ENCODE results near the gene APBA1. TPM values are rescaled to one million over a fixed set of nuclear protein-coding genes. Genes with fewer than 3 reads are reported as not detected.

Gene APBA1
- polyA plus RNA-seq, 3 donors, result 1.6 TPM; not detected in 2

DNA sequence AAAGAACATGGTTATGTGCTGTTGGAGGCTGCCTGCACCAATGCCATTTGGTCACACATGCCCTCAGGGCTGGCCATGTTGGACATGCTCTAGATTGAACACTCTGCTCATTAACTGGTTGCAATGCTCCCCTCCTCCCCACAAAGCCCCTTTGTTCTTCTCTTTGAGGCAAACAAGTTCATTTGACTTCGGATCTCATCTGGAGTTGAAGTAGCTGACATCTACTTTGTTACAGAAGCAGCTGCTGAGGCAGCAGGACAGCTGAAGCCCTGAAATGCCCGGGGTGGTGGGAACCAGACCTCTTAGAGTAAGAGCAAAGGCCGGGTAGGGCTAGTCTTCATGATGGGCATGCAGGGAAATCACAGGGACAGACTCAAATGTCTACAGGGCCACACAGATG, 123.5 kb downstream of the APBA1 start:
- TF ChIP-seq, protein P1, sequence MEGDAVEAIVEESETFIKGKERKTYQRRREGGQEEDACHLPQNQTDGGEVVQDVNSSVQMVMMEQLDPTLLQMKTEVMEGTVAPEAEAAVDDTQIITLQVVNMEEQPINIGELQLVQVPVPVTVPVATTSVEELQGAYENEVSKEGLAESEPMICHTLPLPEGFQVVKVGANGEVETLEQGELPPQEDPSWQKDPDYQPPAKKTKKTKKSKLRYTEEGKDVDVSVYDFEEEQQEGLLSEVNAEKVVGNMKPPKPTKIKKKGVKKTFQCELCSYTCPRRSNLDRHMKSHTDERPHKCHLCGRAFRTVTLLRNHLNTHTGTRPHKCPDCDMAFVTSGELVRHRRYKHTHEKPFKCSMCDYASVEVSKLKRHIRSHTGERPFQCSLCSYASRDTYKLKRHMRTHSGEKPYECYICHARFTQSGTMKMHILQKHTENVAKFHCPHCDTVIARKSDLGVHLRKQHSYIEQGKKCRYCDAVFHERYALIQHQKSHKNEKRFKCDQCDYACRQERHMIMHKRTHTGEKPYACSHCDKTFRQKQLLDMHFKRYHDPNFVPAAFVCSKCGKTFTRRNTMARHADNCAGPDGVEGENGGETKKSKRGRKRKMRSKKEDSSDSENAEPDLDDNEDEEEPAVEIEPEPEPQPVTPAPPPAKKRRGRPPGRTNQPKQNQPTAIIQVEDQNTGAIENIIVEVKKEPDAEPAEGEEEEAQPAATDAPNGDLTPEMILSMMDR (IDR thresholded peaks at IDR 0.05), result no peak
- 85% methylated on average over 3 of the region's 3 CpGs for WGBS (ENCODE audit: insufficient coverage)
- Histone ChIP-seq H3K4me2 (replicated peaks; ENCODE audit: extremely low read depth, low read length, poor library complexity, severe bottlenecking) (no peak overlapping the region), H3K4me3 (replicated peaks in 1 of 3; ENCODE audit: low read depth in 2 of 3, low read length in 3 of 3) (no peak overlapping the region), H3K79me2 (ENCODE audit: insufficient read depth, low read length) (no peaks in the 10 kb centered on the region), H3K27ac (ENCODE audit: low read depth in 1 of 2, low read length in 2 of 2) (no peak overlapping the region), H4K20me1 (ENCODE audit: insufficient read depth, low read length) (no peaks in the 10 kb centered on the region), H3K9me3 (replicated peaks in 1 of 2; ENCODE audit: control insufficient read depth in 1 of 2, insufficient read depth in 1 of 2, low read length in 2 of 2) (no peaks in the 10 kb centered on the region), H3K36me3 (replicated peaks in 1 of 2; ENCODE audit: control insufficient read depth in 1 of 2, insufficient read depth in 2 of 2, low read length in 2 of 2) (no peaks in the 10 kb centered on the region), H3K27me3 (ENCODE audit: control insufficient read depth in 2 of 2, insufficient read depth in 2 of 2, low read length in 2 of 2) (no peaks in the 10 kb centered on the region), H2AFZ (ENCODE audit: insufficient read depth, low read depth, low read length, poor library complexity, severe bottlenecking) (no peak overlapping the region), H3K4me1 (ENCODE audit: control insufficient read depth in 1 of 2, insufficient read depth in 2 of 2, low read length in 2 of 2) (no peaks in the 10 kb centered on the region), H3K9ac (ENCODE audit: insufficient read depth, low read length, poor library complexity, severe bottlenecking) (no peak overlapping the region)
- Mint-ChIP-seq H3K36me3 (no peaks in the 10 kb centered on the region), H3K27me3 (ENCODE audit: low read depth in 3 of 3) (peaks cover 0 to 2% (median 0%) of the 10 kb centered on the region in 3 donors), H3K9me3 (no peaks in the 10 kb centered on the region), H3K27ac (no peak overlapping the region), H3K4me3 (no peak overlapping the region), H3K4me1 (peaks cover 4% of the 10 kb centered on the region)
- intact Hi-C loops (cut with micrococcal nuclease), result no loop called here
- DNase-seq, result no peak

DNA sequence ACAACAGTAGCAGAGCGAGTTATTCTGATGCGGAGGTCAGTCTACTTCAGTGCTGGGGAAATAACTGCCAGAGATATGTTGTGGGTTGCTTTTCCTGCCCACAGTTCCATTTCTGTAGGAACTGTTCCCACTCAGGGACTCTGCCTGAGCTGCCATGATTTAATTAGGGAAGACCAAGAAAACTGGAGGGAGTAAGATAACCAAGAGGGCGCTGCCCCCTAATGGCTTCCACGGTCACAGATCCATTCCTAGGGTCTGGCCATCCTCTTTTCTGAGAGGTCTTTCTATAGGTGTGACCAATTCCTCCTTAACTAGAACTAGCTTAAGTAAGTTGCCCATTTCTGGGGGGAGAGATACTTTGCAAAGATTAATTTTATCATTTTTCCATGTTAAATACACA, 125.9 kb downstream of the APBA1 start:
- H3K27me3 Mint-ChIP-seq (ENCODE audit: low read depth in 3 of 3), result peaks cover 0 to 2% (median under 1%) of the 10 kb centered on the region in 3 donors
- intact Hi-C loops (cut with micrococcal nuclease), result no loop called here
- Histone ChIP-seq H3K9ac (ENCODE audit: insufficient read depth, low read length, poor library complexity, severe bottlenecking) (no peak overlapping the region), H3K9me3 (replicated peaks in 1 of 2; ENCODE audit: control insufficient read depth in 1 of 2, insufficient read depth in 1 of 2, low read length in 2 of 2) (no peaks in the 10 kb centered on the region), H3K27ac (ENCODE audit: low read depth in 1 of 2, low read length in 2 of 2) (no peak overlapping the region), H3K27me3 (ENCODE audit: control insufficient read depth in 2 of 2, insufficient read depth in 2 of 2, low read length in 2 of 2) (no peaks in the 10 kb centered on the region), H3K4me1 (ENCODE audit: control insufficient read depth in 1 of 2, insufficient read depth in 2 of 2, low read length in 2 of 2) (no peaks in the 10 kb centered on the region), H3K4me2 (replicated peaks; ENCODE audit: extremely low read depth, low read length, poor library complexity, severe bottlenecking) (no peak overlapping the region), H3K79me2 (ENCODE audit: insufficient read depth, low read length) (no peaks in the 10 kb centered on the region), H3K4me3 (replicated peaks in 1 of 3; ENCODE audit: low read depth in 2 of 3, low read length in 3 of 3) (no peak overlapping the region), H4K20me1 (ENCODE audit: insufficient read depth, low read length) (no peaks in the 10 kb centered on the region), H3K36me3 (replicated peaks in 1 of 2; ENCODE audit: control insufficient read depth in 1 of 2, insufficient read depth in 2 of 2, low read length in 2 of 2) (no peaks in the 10 kb centered on the region), H2AFZ (ENCODE audit: insufficient read depth, low read depth, low read length, poor library complexity, severe bottlenecking) (no peak overlapping the region)
- TF ChIP-seq, protein P1 (IDR thresholded peaks at IDR 0.05), result no peak
- H3K9me3 Mint-ChIP-seq, result no peaks in the 10 kb centered on the region
- DNase-seq, result no peak
- H3K4me3 Mint-ChIP-seq, result no peak overlapping the region
- H3K36me3 Mint-ChIP-seq, result no peaks in the 10 kb centered on the region
- WGBS (ENCODE audit: insufficient coverage), result no CpG with 5 or more reads among the region's 4 CpGs
- H3K27ac Mint-ChIP-seq, result no peak overlapping the region
- peaks cover 4% of the 10 kb centered on the region for H3K4me1 Mint-ChIP-seq
